Neuronal stem cell (in vitro differentiated cells): Measurements from ENCODE around the gene CDH19.

ENCODE experiments used
- DNase-seq: peaks from one replicate; pipeline ENCODE4 v3.0.0-alpha.2; 2013; ENCODE audit warnings: low spot score
- H2AFZ ChIP-seq: one replicate; pipeline ENCODE4 v1.6.1; 2013; ENCODE audit warnings: mild to moderate bottlenecking, low read length, inconsistent platforms
- H2AK5ac ChIP-seq: 2 replicates; pipeline ENCODE4 v1.6.1; 2013; ENCODE audit warnings: low read depth, mild to moderate bottlenecking, inconsistent platforms, low read length, moderate library complexity, mixed read lengths
- H2BK120ac ChIP-seq: 2 replicates; pipeline ENCODE4 v1.6.1; 2013; ENCODE audit warnings: low read depth, mild to moderate bottlenecking, inconsistent platforms, low read length, moderate library complexity, mixed read lengths
- H2BK12ac ChIP-seq: one replicate; pipeline ENCODE4 v1.6.1; 2013; ENCODE audit warnings: low read length, inconsistent platforms
- H2BK15ac ChIP-seq: 2 replicates; pipeline ENCODE4 v1.6.1; 2013; ENCODE audit warnings: mild to moderate bottlenecking, low read length, inconsistent platforms, mixed read lengths
- H2BK5ac ChIP-seq: one replicate; pipeline ENCODE4 v1.6.1; 2013; ENCODE audit warnings: inconsistent platforms, mild to moderate bottlenecking, low read length, moderate library complexity
- H3K14ac ChIP-seq: one replicate; pipeline ENCODE4 v1.6.1; 2013; ENCODE audit warnings: low read length, inconsistent platforms
- H3K18ac ChIP-seq: 2 replicates; pipeline ENCODE4 v1.6.1; 2013; ENCODE audit warnings: low read length, inconsistent platforms
- H3K23ac ChIP-seq: 2 replicates; pipeline ENCODE4 v1.6.1; 2013; ENCODE audit warnings: low read depth, mild to moderate bottlenecking, mixed read lengths, low read length, inconsistent platforms; ENCODE audit not compliant: poor library complexity
- H3K27ac ChIP-seq: replicated peaks from 3 replicates; pipeline ENCODE4 v1.5.1; 2013; ENCODE audit warnings: low read length, inconsistent platforms
- H3K27me3 ChIP-seq, 3 experiments: 2 replicates each; pipeline ENCODE4 v1.6.1; 2013; ENCODE audit warnings: low read length in 3 of 3, mild to moderate bottlenecking in 2 of 3, inconsistent platforms in 1 of 3, low read depth in 1 of 3, mixed read lengths in 1 of 3, moderate library complexity in 1 of 3; ENCODE audit not compliant: control insufficient read depth in 3 of 3, insufficient read depth in 3 of 3
- H3K36me3 ChIP-seq, 2 donors: replicated peaks in 1 of 2; 2 replicates each; pipeline ENCODE4 v1.6.1; 2013; ENCODE audit warnings: low read length in 2 of 2; ENCODE audit not compliant: control insufficient read depth in 2 of 2, insufficient read depth in 2 of 2
- H3K4ac ChIP-seq: 2 replicates; pipeline ENCODE4 v1.6.1; 2013; ENCODE audit warnings: inconsistent platforms, mild to moderate bottlenecking, low read length, moderate library complexity
- H3K4me1 ChIP-seq, 2 donors: 1 replicate in 1 of 2; 2 replicates in 1 of 2; pipeline ENCODE4 v1.6.1; 2013; ENCODE audit warnings: low read length in 2 of 2, low read depth in 1 of 2; ENCODE audit not compliant: control insufficient read depth in 2 of 2, insufficient read depth in 1 of 2
- H3K4me2 ChIP-seq: one replicate; pipeline ENCODE4 v1.6.1; 2013; ENCODE audit warnings: mild to moderate bottlenecking, low read length, inconsistent platforms; ENCODE audit not compliant: insufficient read depth, poor library complexity, severe bottlenecking
- H3K4me3 ChIP-seq, 2 donors: 2 replicates each; pipeline ENCODE4 v1.5.1; 2013; ENCODE audit warnings: low read length in 2 of 2, mild to moderate bottlenecking in 2 of 2, inconsistent platforms in 1 of 2, moderate library complexity in 1 of 2
- H3K79me1 ChIP-seq: one replicate; pipeline ENCODE4 v1.6.1; 2013; ENCODE audit warnings: low read depth, mild to moderate bottlenecking, inconsistent platforms, low read length, moderate library complexity
- H3K9ac ChIP-seq: one replicate; pipeline ENCODE4 v1.6.1; 2013; ENCODE audit warnings: mild to moderate bottlenecking, low read depth, low read length, inconsistent platforms; ENCODE audit not compliant: poor library complexity
- H3K9me3 ChIP-seq, 2 donors: replicated peaks in 1 of 2; 2 replicates each; pipeline versions ENCODE3 to v1.6.1; 2013; ENCODE audit warnings: low read length in 2 of 2, mild to moderate bottlenecking in 2 of 2, inconsistent platforms in 1 of 2, low read depth in 1 of 2, mixed read lengths in 1 of 2, moderate library complexity in 1 of 2; ENCODE audit not compliant: control insufficient read depth in 2 of 2, insufficient read depth in 1 of 2
- H4K8ac ChIP-seq: one replicate; pipeline ENCODE4 v1.6.1; 2013; ENCODE audit warnings: low read depth, mild to moderate bottlenecking, inconsistent platforms, low read length, moderate library complexity
- H4K91ac ChIP-seq: one replicate; pipeline ENCODE4 v1.6.1; 2013; ENCODE audit warnings: low read length, low read depth, mild to moderate bottlenecking, inconsistent platforms; ENCODE audit not compliant: poor library complexity
- WGBS, 2 donors: extraction: QIAGEN DNeasy Blood & Tissue Kit; methylation state at CpG; one replicate each; pipeline ENCODE4 v1.1.7; 2013; ENCODE audit warnings: missing lambda C conversion rate in 2 of 2, mixed read lengths in 1 of 2; ENCODE audit not compliant: insufficient read length in 2 of 2, insufficient replicate concordance in 1 of 2; ENCODE audit errors: extremely low coverage in 2 of 2; 5-methylcytosine and 5-hydroxymethylcytosine counted together

CDH19 gene

GRCh38 chr18:66560094-66560493 is 43.8 kb downstream of the CDH19 start:
- Histone ChIP-seq H4K91ac (no peak overlapping the region), H4K8ac (no peak overlapping the region), H2BK5ac (no peak overlapping the region), H3K23ac (no peak overlapping the region), H3K9me3 (peaks cover 0 to 4% of the 10 kb centered on the region in 2 donors), H3K27me3 (no peaks in the 10 kb centered on the region), H3K27ac (no peak overlapping the region), H2BK12ac (no peak overlapping the region), H2AK5ac (no peak overlapping the region), H2AFZ (no peak overlapping the region), H3K4me2 (no peak overlapping the region), H3K36me3 (no peaks in the 10 kb centered on the region), H3K9ac (no peak overlapping the region), H3K18ac (no peak overlapping the region), H2BK15ac (no peak overlapping the region), H3K14ac (no peak overlapping the region), H3K4me3 (no peak overlapping the region), H3K79me1 (no peaks in the 10 kb centered on the region), H3K4ac (no peak overlapping the region), H2BK120ac (no peak overlapping the region), H3K4me1 (no peaks in the 10 kb centered on the region)
- no CpG with 5 or more reads among the region's 4 CpGs for WGBS, 2 donors
- no peak for DNase-seq

DNA sequence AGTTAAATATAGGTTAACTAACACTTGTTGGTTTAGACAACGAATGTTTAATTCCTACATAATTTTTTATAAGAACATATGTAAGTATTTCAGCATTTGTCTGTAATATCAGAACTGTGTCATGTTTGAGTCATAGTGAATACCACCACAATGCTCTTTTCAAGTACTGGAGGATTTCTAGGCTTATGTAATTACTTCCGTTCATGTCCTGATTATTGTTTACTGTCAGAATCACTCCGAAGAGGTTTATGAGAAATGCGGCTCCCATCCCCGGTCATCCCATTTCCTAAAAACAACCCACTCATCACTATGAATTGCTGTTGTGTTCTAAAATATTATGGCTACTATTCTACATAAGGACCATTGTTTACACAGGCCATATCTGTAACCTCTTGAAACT is 45.1 kb downstream of the CDH19 start:
- Histone ChIP-seq H2BK5ac (no peak overlapping the region), H3K9ac (no peak overlapping the region), H2BK12ac (no peak overlapping the region), H4K8ac (no peak overlapping the region), H3K18ac (no peak overlapping the region), H4K91ac (no peak overlapping the region), H3K36me3 (no peaks in the 10 kb centered on the region), H3K27me3 (no peaks in the 10 kb centered on the region), H3K23ac (no peak overlapping the region), H3K9me3 (peaks cover 0 to 4% of the 10 kb centered on the region in 2 donors), H2AK5ac (no peak overlapping the region), H3K27ac (no peak overlapping the region), H3K4me3 (no peak overlapping the region), H2AFZ (no peak overlapping the region), H3K79me1 (no peaks in the 10 kb centered on the region), H3K4me2 (no peak overlapping the region), H3K4me1 (no peaks in the 10 kb centered on the region), H3K4ac (no peak overlapping the region), H2BK15ac (no peak overlapping the region), H2BK120ac (no peak overlapping the region), H3K14ac (no peak overlapping the region)
- no peak for DNase-seq
- WGBS, 2 donors = no CpG with 5 or more reads among the region's 5 CpGs

DNA sequence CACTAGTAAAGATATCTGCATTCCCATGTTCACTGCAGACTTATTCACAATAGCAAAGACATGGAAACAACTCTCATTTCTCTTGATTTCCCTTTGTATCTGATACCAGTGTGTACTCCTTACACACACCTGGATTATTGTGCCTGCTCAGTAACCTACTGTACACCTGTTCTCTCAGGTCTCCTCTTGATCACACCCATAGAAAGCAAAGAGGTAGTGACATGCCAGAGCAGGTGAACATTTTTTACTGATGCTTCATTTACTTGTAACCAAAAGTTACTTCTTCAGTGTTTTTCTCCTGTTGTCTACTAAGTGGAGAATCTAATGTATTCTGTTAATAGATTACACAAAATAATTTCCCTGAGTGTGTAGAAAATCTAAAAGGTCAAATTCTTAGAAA is 46.8 kb downstream of the CDH19 start:
- no peak overlapping the region for H2BK5ac ChIP-seq
- H3K14ac ChIP-seq = no peak overlapping the region
- H3K4me1 ChIP-seq = no peaks in the 10 kb centered on the region
- no peak overlapping the region for H4K8ac ChIP-seq
- H4K91ac ChIP-seq = no peak overlapping the region
- no peak overlapping the region for H3K4ac ChIP-seq
- H3K4me3 ChIP-seq = no peak overlapping the region
- no peak overlapping the region for H2AK5ac ChIP-seq
- H3K4me2 ChIP-seq = no peak overlapping the region
- no peak overlapping the region for H3K23ac ChIP-seq
- H3K9ac ChIP-seq = no peak overlapping the region
- no peak overlapping the region for H2AFZ ChIP-seq
- no peak overlapping the region for H2BK12ac ChIP-seq
- H3K9me3 ChIP-seq = no peaks in the 10 kb centered on the region
- H2BK15ac ChIP-seq = no peak overlapping the region
- DNase-seq = no peak
- no peaks in the 10 kb centered on the region for H3K79me1 ChIP-seq
- H3K27ac ChIP-seq = no peak overlapping the region
- no peaks in the 10 kb centered on the region for H3K36me3 ChIP-seq
- no peaks in the 10 kb centered on the region for H3K27me3 ChIP-seq
- no peak overlapping the region for H2BK120ac ChIP-seq
- no peak overlapping the region for H3K18ac ChIP-seq

DNA sequence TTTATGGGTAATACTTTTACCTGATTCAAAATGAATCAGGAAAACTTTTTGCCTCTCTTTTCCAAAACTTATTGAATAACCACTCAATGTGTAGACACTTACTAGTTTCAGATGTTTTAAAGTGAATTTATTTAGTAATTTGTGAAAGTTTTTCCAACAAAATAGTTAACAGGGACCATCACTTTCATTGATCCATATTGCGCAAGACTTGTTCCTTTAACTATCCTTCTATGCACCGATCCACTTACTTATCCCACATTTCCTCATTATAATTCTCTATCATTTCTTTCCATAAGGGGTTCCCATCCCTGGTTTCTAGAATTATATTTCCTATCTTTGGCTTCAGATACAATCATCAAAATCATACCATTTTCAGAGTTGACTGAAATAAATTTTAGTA is 48.3 kb downstream of the CDH19 start:
- 100% methylated on average over 2 of the region's 2 CpGs; no CpG with 5 or more reads in 1 of the 2 donors for WGBS, 2 donors
- H3K23ac ChIP-seq = no peak overlapping the region
- H3K79me1 ChIP-seq = no peaks in the 10 kb centered on the region
- H3K9me3 ChIP-seq = no peaks in the 10 kb centered on the region
- H2BK12ac ChIP-seq = no peak overlapping the region
- no peak overlapping the region for H3K9ac ChIP-seq
- no peak overlapping the region for H3K14ac ChIP-seq
- H2BK5ac ChIP-seq = no peak overlapping the region
- no peak overlapping the region for H2AK5ac ChIP-seq
- H2BK15ac ChIP-seq = no peak overlapping the region
- no peak overlapping the region for H4K91ac ChIP-seq
- no peak overlapping the region for H2AFZ ChIP-seq
- no peak overlapping the region for H2BK120ac ChIP-seq
- H4K8ac ChIP-seq = no peak overlapping the region
- no peak overlapping the region for H3K27ac ChIP-seq
- no peak for DNase-seq
- no peaks in the 10 kb centered on the region for H3K36me3 ChIP-seq
- H3K4me3 ChIP-seq = no peak overlapping the region
- H3K4me2 ChIP-seq = no peak overlapping the region
- H3K27me3 ChIP-seq = no peaks in the 10 kb centered on the region
- no peaks in the 10 kb centered on the region for H3K4me1 ChIP-seq
- no peak overlapping the region for H3K18ac ChIP-seq
- no peak overlapping the region for H3K4ac ChIP-seq
